ENCODE results near the gene RNF215. TPM values are rescaled to one million over a fixed set of nuclear protein-coding genes. Genes with fewer than 3 reads are reported as not detected.
A peak's percentile ranks its signal among the peaks of the same experiment; 100 is the strongest.

Gene RNF215
- total and polyA plus RNA-seq, 5 donors from 2014 or later = 0.23 to 13.1 (median 0.45) TPM

DNA sequence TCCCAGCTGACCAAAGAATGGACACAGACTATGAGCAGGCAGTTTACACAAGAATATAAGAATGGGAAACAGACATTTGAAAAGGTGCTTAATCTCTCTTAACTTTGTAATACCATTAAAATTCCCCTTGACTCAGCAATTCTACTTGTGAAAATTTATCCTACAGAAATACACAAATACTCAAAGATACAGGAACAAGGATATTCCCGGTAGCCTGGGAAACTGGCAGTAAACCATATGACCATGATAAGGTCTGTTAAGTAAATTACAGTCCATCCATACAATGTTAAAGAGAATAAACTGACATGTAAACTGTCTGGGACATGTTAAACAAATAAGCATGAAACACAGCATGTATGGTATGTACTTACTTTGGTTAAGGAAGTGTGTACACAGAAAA is 29.6 kb upstream of the RNF215 start:
- no peak overlapping the region for H3K4me3 Mint-ChIP-seq
- Histone ChIP-seq H3K4me1 (ENCODE audit: control insufficient read depth, insufficient read depth, low read length, poor library complexity, severe bottlenecking) (no peaks in the 10 kb centered on the region), H3K27me3 (ENCODE audit: control insufficient read depth, insufficient read depth, low read length) (no peaks in the 10 kb centered on the region), H3K36me3 (ENCODE audit: control insufficient read depth, insufficient read depth, low read length) (peaks cover 20% of the 10 kb centered on the region), H3K27ac (ENCODE audit: insufficient read depth, low read length, poor library complexity, severe bottlenecking) (no peak overlapping the region), H3K4me3 (ENCODE audit: low read depth, low read length) (no peak overlapping the region), H3K9me3 (ENCODE audit: control insufficient read depth in 2 of 2, low read length in 2 of 2) (no peaks in the 10 kb centered on the region)
- no peak for DNase-seq
- ATAC-seq (ENCODE audit: low read depth in 2 of 2) = no peak
- H3K9me3 Mint-ChIP-seq = no peaks in the 10 kb centered on the region
- peaks cover 9 to 29% (median 14%) of the 10 kb centered on the region in 4 donors for H3K4me1 Mint-ChIP-seq
- H3K27me3 Mint-ChIP-seq = no peaks in the 10 kb centered on the region
- H3K27ac Mint-ChIP-seq = no peak overlapping the region
- peaks cover 40% of the 10 kb centered on the region for H3K36me3 Mint-ChIP-seq

DNA sequence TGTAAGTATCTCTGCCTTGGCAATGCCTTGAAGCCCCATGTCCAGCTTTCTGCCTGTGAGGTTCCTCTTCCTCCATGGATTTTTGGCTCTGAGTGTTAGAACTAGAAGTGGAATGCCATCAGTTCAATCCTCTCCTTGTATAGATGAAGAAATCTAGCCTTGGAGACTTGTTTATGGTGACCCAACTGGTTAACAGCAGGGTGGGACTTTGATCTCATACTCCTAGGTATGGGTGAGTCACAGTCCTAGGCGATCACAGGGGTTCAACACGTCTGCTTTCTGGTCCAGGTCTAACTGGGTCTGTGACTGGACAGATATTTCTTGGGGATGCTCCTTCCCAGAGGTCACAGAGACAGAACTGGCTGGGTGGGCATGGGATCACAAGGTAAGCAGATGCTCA is 29.2 kb upstream of the RNF215 start:
- no peaks in the 10 kb centered on the region for H3K9me3 Mint-ChIP-seq
- no peak for ATAC-seq (ENCODE audit: low read depth in 2 of 2)
- no peak for DNase-seq
- Histone ChIP-seq H3K4me3 (ENCODE audit: low read depth, low read length) (no peak overlapping the region), H3K36me3 (ENCODE audit: control insufficient read depth, insufficient read depth, low read length) (peaks cover 20% of the 10 kb centered on the region), H3K9me3 (ENCODE audit: control insufficient read depth in 2 of 2, low read length in 2 of 2) (no peaks in the 10 kb centered on the region), H3K4me1 (ENCODE audit: control insufficient read depth, insufficient read depth, low read length, poor library complexity, severe bottlenecking) (no peaks in the 10 kb centered on the region), H3K27ac (ENCODE audit: insufficient read depth, low read length, poor library complexity, severe bottlenecking) (no peak overlapping the region), H3K27me3 (ENCODE audit: control insufficient read depth, insufficient read depth, low read length) (no peaks in the 10 kb centered on the region)
- H3K27ac Mint-ChIP-seq = peak overlapping the region in 1 of 3 donors; percentile 51
- H3K4me1 Mint-ChIP-seq = peaks cover 6 to 27% (median 13%) of the 10 kb centered on the region in 4 donors
- no peak overlapping the region for H3K4me3 Mint-ChIP-seq
- H3K27me3 Mint-ChIP-seq = no peaks in the 10 kb centered on the region
- H3K36me3 Mint-ChIP-seq = peaks cover 40% of the 10 kb centered on the region

DNA sequence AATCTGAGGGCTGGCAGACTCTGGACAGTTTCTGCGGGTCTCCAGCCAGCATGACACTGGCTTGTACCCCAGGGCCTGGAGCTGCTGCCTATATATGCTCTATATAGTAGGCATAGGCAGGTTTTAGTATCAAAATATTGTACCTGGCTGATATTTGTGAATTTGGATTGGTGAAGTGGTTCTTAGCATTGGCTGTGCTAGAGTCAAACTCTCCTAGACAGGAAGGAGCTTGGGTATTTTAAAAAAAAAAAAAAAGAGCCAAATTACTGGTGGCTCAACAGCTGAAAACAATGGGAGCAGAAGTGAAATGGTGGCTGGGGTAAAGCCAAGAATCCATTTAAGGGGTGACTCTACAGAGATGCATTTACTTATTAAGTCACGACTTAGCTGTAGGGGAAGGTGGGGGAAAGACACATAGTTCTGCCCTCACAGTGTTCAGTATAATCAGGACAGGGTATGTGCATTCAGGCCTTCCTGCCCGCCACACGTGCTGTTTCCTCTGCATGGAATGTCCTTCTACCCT is 27.4 kb upstream of the RNF215 start:
- no peaks in the 10 kb centered on the region for H3K4me1 ChIP-seq (ENCODE audit: control insufficient read depth, insufficient read depth, low read length, poor library complexity, severe bottlenecking)
- H3K36me3 ChIP-seq (ENCODE audit: control insufficient read depth, insufficient read depth, low read length) = peaks cover 20% of the 10 kb centered on the region
- DNase-seq (no peak), ATAC-seq (ENCODE audit: low read depth in 2 of 2) (peak in 1 of 2 donors; percentile 17)
- H3K4me3 ChIP-seq (ENCODE audit: low read depth, low read length) = no peak overlapping the region
- peak overlapping the region in 2 of 3 donors; percentile 42 to 72 for H3K27ac Mint-ChIP-seq
- H3K4me1 Mint-ChIP-seq = peaks cover 5 to 26% (median 9%) of the 10 kb centered on the region in 4 donors
- peak overlapping the region in 1 of 4 donors; percentile 21 for H3K4me3 Mint-ChIP-seq
- no peaks in the 10 kb centered on the region for H3K27me3 Mint-ChIP-seq
- H3K9me3 Mint-ChIP-seq = no peaks in the 10 kb centered on the region
- peaks cover 36% of the 10 kb centered on the region for H3K36me3 Mint-ChIP-seq
- H3K27me3 ChIP-seq (ENCODE audit: control insufficient read depth, insufficient read depth, low read length) = no peaks in the 10 kb centered on the region
- H3K27ac ChIP-seq (ENCODE audit: insufficient read depth, low read length, poor library complexity, severe bottlenecking) = no peak overlapping the region
- H3K9me3 ChIP-seq (ENCODE audit: control insufficient read depth in 2 of 2, low read length in 2 of 2) = no peaks in the 10 kb centered on the region

GRCh38 chr22:30413745-30414524 is 26.7 kb upstream of the RNF215 start:
- Mint-ChIP-seq H3K27me3 (no peaks in the 10 kb centered on the region), H3K27ac (peak overlapping the region in 2 of 3 donors; percentile 42 to 72), H3K4me1 (peaks cover 5 to 26% (median 9%) of the 10 kb centered on the region in 4 donors), H3K9me3 (no peaks in the 10 kb centered on the region), H3K4me3 (peak overlapping the region in 2 of 4 donors; percentile 21 to 61), H3K36me3 (peaks cover 36% of the 10 kb centered on the region)
- no peak for DNase-seq
- H3K4me3 ChIP-seq (ENCODE audit: low read depth, low read length) = no peak overlapping the region
- H3K36me3 ChIP-seq (ENCODE audit: control insufficient read depth, insufficient read depth, low read length) = peaks cover 20% of the 10 kb centered on the region
- ATAC-seq (ENCODE audit: low read depth in 2 of 2) = peak in 1 of 2 donors; percentile 53
- H3K27ac ChIP-seq (ENCODE audit: insufficient read depth, low read length, poor library complexity, severe bottlenecking) = no peak overlapping the region
- no peaks in the 10 kb centered on the region for H3K4me1 ChIP-seq (ENCODE audit: control insufficient read depth, insufficient read depth, low read length, poor library complexity, severe bottlenecking)
- H3K9me3 ChIP-seq (ENCODE audit: control insufficient read depth in 2 of 2, low read length in 2 of 2) = no peaks in the 10 kb centered on the region
- no peaks in the 10 kb centered on the region for H3K27me3 ChIP-seq (ENCODE audit: control insufficient read depth, insufficient read depth, low read length)

DNA sequence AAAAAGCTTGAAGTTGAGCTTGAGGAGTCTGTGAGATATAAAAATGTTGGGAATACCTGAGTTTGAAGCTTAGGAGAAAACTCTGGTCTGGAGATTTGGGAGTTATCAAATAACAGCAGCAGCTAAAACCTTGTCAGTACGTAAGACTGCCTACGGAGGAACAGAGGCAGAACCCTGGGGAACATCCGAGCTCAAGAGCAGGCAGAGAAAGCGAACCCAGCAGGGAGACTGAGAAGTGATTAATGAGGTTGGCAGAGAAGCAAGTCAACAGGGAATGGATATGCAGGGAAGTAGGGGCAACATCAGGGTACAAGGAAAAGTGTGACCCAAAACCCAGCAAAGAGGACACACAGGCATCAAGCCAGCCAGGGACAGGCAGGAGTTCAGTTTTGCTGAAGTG is 25.8 kb upstream of the RNF215 start:
- ATAC-seq (ENCODE audit: low read depth in 2 of 2) = no peak
- H3K4me3 Mint-ChIP-seq = peak overlapping the region in 1 of 4 donors; percentile 61
- H3K27ac Mint-ChIP-seq = peak overlapping the region in 2 of 3 donors; percentile 39 to 87
- no peaks in the 10 kb centered on the region for H3K4me1 ChIP-seq (ENCODE audit: control insufficient read depth, insufficient read depth, low read length, poor library complexity, severe bottlenecking)
- peaks cover 17% of the 10 kb centered on the region for H3K36me3 ChIP-seq (ENCODE audit: control insufficient read depth, insufficient read depth, low read length)
- H3K4me1 Mint-ChIP-seq = peaks cover 5 to 25% (median 9%) of the 10 kb centered on the region in 4 donors
- H3K9me3 ChIP-seq (ENCODE audit: control insufficient read depth in 2 of 2, low read length in 2 of 2) = no peaks in the 10 kb centered on the region
- H3K27me3 ChIP-seq (ENCODE audit: control insufficient read depth, insufficient read depth, low read length) = no peaks in the 10 kb centered on the region
- no peaks in the 10 kb centered on the region for H3K27me3 Mint-ChIP-seq
- no peak overlapping the region for H3K4me3 ChIP-seq (ENCODE audit: low read depth, low read length)
- no peak overlapping the region for H3K27ac ChIP-seq (ENCODE audit: insufficient read depth, low read length, poor library complexity, severe bottlenecking)
- no peak for DNase-seq
- H3K9me3 Mint-ChIP-seq = no peaks in the 10 kb centered on the region
- peaks cover 32% of the 10 kb centered on the region for H3K36me3 Mint-ChIP-seq

DNA sequence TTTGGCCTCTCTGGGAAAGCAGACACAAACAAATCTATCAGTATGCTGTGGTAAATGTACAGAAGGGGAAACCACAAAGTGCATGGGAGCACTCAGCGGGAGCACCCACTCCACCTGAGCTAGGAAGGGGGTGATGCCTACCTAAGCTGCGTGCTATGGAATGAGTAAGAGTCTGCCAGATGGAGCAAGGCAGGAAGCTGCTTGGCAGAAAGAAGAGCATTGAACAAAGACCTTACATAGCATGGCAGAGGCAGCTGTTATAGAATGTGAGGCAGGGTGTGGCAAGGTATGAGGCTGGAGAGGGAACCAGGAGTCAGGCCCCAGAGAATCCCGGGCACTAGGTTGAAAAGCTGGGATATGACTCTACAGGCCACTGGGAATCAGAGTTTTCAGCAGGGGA is 24.6 kb upstream of the RNF215 start:
- Histone ChIP-seq H3K36me3 (ENCODE audit: control insufficient read depth, insufficient read depth, low read length) (peaks cover 13% of the 10 kb centered on the region), H3K27me3 (ENCODE audit: control insufficient read depth, insufficient read depth, low read length) (no peaks in the 10 kb centered on the region), H3K4me3 (ENCODE audit: low read depth, low read length) (no peak overlapping the region), H3K27ac (ENCODE audit: insufficient read depth, low read length, poor library complexity, severe bottlenecking) (no peak overlapping the region), H3K4me1 (ENCODE audit: control insufficient read depth, insufficient read depth, low read length, poor library complexity, severe bottlenecking) (no peaks in the 10 kb centered on the region), H3K9me3 (ENCODE audit: control insufficient read depth in 2 of 2, low read length in 2 of 2) (no peaks in the 10 kb centered on the region)
- no peak overlapping the region for H3K4me3 Mint-ChIP-seq
- no peaks in the 10 kb centered on the region for H3K27me3 Mint-ChIP-seq
- H3K27ac Mint-ChIP-seq = peak overlapping the region in 2 of 3 donors; percentile 36 to 59
- DNase-seq (no peak), ATAC-seq (ENCODE audit: low read depth in 2 of 2) (no peak)
- H3K4me1 Mint-ChIP-seq = peaks cover 5 to 25% (median 7%) of the 10 kb centered on the region in 4 donors
- peaks cover 20% of the 10 kb centered on the region for H3K36me3 Mint-ChIP-seq
- H3K9me3 Mint-ChIP-seq = no peaks in the 10 kb centered on the region

DNA sequence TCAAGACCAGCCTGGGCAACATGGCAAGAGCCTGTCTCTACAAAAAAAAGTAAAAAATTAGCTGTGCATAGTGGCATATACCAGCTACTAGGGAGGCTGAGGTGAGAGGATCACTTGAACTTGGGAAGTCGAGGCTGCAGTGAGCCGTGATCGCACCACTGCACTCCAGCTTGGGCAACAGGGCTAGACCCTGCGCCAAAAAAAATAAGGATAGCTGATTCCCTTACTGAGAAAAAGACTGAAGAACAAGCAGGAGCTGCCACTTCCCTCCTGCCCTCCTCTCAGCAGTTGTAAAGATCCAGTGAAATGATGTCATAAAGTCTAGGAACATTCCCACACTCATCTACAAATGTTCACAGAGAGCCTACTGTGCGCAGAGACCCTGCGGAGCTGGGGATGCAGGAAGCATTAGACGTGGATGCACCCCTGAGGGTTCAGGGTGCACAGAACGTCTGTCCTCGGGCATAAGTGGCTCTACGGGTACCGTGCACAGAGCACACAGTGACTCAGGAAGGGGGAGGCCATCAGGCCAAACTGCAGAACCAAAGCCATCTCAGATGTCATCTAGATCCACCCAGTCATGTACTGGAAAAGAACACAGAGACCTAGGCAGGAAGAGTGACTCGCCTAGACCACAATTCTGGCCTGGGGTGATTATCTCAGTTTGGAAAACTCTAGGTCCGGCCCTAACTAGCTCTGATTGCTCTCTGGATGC is 21.3 kb upstream of the RNF215 start:
- H3K9me3 Mint-ChIP-seq = no peaks in the 10 kb centered on the region
- no peaks in the 10 kb centered on the region for H3K9me3 ChIP-seq (ENCODE audit: control insufficient read depth in 2 of 2, low read length in 2 of 2)

More for the DNA sequence above, 21.3 kb upstream of the RNF215 start:
- Histone ChIP-seq H3K36me3 (ENCODE audit: control insufficient read depth, insufficient read depth, low read length) (peaks cover 2% of the 10 kb centered on the region), H3K27me3 (ENCODE audit: control insufficient read depth, insufficient read depth, low read length) (no peaks in the 10 kb centered on the region), H3K4me1 (ENCODE audit: control insufficient read depth, insufficient read depth, low read length, poor library complexity, severe bottlenecking) (no peaks in the 10 kb centered on the region), H3K4me3 (ENCODE audit: low read depth, low read length) (no peak overlapping the region), H3K27ac (ENCODE audit: insufficient read depth, low read length, poor library complexity, severe bottlenecking) (no peak overlapping the region)
- no peak overlapping the region for H3K27ac Mint-ChIP-seq
- no peak for ATAC-seq (ENCODE audit: low read depth in 2 of 2)
- no peak overlapping the region for H3K4me3 Mint-ChIP-seq
- H3K36me3 Mint-ChIP-seq = peaks cover 12% of the 10 kb centered on the region
- peaks cover 0 to 10% (median 2%) of the 10 kb centered on the region in 4 donors for H3K4me1 Mint-ChIP-seq
- H3K27me3 Mint-ChIP-seq = no peaks in the 10 kb centered on the region
- no peak for DNase-seq

Data from CD4-positive, CD25-positive, alpha-beta regulatory T cell (primary cell).